GM19438 (cell line): ENCODE measurements around the gene COL4A1.

Experiments
- ATAC-seq: cut with Tn5 transposase; IDR thresholded peaks from one replicate; pipeline ENCODE4 v1.9.1; 2021; ENCODE audit warnings: low read depth; ENCODE audit not compliant: unreplicated experiment

COL4A1 gene

DNA sequence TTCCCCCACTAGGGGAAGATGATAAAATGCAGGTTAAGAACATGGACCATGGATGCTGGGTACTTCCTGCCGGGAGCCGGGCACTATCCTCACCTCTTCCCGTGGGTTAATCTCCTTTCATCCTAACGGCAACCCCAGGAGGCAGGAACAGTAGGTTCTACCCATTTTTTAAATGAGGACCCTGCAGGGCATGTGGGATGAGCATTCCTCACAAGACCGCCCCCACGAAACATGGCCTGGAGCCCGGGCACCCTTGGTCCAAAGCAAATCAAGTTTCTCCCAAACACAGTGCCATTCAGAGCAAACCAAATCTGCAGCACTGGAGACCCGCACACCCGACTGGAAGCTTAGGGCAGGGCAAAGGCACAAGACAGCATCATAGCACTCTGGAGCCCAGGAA lies 35.5 kb upstream of the COL4A1 start:
- no peak for ATAC-seq

- peak; percentile 40 for ATAC-seq
Measured at GRCh38 chr13:110341445-110342244, 34.7 kb upstream of the COL4A1 start.

DNA sequence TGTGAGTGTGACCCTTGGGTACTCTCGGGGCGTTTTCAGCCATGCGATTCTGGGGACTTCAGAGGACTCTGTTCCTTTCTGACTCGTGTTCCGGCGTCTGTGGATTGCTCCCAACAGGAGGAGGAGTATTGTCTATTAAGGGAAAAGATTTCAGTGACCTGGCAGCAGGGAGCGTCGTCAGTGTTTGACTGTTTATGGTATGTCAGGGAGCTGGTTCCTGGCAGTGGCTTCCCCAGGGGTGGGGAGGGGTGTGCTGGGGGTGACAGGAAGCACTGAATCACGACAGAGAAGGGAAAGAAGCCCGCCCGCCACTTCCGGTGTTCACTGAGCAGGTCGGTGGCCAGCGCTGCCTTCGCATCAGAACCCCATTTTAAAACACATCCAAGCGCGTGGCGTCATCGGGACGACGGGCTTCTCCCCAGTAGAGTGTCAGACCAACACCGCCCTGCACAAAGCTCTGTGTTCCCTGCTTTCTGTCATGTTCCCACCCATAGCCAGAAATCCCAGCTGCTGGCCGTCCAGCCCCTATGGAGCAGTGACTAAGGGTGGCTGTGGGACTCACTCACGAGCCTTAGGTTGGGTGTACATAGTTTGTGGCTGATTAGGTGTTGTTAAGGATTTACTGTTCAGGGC lies 34.0 kb upstream of the COL4A1 start:
- peak; percentile 77 for ATAC-seq

DNA sequence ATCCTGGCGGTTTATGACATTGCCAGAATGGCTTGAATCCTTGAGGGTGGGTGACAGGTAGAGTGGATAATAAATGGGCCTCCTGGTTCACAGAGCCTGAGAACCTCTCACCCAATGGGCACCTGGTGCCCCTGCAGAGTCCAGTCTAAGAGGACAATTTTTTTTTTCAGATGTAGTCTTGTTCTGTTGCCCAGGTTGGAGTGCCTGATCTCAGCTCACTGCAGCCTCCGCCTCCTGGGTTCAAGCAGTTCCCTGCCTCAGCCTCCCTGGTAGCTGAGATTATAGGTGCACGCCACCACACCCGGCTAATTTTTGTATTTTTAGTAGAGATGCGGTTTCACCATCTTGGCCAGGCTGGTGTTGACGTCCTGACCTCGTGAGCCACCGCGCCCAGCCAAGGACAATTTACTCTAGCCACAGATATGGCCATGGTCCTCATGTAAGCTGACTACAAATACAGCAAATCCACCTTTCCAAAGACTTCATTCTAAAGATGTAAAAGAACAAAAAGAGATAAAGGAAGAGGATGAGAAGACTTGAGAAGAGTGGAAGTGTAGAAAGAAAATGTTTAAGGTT lies 33.1 kb upstream of the COL4A1 start:
- ATAC-seq: no peak

DNA sequence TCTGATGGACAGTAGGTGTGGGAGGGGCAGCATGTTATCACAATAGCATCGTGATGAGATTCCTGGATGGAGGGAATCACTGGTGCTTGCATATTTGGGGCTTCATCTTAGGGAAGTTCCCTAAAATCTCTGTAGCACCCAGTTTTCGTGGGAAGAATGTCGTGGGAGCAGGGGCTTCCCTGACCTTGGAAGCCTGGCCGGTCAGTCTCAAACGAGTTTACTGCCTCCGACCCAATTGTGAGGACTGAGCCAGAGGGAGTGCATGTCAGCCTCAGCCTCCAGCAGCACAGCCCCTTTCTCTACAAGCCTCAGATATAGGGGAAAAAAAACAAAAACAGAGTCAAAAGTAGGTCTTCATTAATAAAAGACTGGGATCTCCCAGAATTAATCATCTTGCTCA lies 32.3 kb upstream of the COL4A1 start:
- no peak for ATAC-seq

- no peak for ATAC-seq
Measured at GRCh38 chr13:110338441-110339101, 31.6 kb upstream of the COL4A1 start.

DNA sequence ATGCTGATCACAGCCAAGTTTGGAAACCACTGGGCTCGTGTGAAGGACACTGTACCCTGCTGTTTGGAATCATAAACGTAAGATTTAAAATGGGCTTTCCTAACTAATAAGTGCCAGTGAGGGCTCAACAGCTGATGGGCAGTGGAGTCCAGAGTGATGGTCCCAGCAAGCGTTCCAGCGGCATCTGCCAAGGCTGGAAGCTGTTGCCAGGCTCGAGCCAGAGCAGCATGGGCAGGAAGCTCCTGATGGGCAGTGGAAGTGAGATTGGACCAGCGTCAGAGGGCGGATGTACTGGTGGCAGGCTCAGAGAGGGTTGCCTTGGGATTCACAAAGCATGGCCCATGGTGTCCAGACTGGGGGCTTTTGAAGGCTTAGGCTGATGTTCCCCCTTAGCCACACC lies 30.3 kb upstream of the COL4A1 start:
- ATAC-seq: no peak

DNA sequence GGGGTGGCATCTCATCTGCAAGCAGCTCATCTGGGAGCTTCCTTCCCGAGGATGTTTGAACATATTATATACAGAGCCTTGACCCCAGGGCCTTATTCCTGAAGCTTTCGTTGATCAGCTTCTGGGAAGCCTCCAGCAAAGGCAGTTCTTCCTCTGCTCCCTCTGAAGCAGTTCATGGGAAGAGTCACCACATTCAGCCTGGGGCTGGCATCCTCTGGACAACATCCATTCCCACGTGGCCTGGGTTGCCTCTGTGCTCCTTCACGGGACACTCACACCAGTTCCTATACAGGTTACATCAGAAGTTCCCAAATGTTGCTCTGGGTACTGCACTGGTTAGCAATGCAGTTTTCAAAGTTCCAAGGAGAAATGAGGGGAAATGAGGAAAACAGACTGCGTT lies 29.7 kb upstream of the COL4A1 start:
- ATAC-seq: no peak

DNA sequence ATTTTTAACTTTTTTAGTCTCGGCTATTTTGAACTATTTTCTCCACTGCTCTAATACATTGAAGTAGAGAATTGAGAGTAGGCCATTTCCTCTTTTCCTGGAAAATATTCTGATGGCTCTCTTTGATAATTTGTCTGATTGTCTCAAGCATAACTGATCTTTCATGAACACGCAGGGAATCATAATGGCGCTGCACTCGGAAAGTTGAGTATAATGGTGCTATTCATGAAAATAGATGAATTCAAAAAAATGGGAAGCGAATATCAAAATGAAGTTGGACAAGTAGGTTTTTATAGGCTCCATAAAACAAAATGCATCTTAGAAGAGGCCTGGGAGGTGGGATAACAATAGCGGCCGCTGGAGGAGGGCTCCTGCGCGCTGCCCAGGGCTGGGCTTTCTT lies 29.2 kb upstream of the COL4A1 start:
- no peak for ATAC-seq

GRCh38 chr13:110334841-110335490 lies 28.0 kb upstream of the COL4A1 start:
- ATAC-seq: no peak

DNA sequence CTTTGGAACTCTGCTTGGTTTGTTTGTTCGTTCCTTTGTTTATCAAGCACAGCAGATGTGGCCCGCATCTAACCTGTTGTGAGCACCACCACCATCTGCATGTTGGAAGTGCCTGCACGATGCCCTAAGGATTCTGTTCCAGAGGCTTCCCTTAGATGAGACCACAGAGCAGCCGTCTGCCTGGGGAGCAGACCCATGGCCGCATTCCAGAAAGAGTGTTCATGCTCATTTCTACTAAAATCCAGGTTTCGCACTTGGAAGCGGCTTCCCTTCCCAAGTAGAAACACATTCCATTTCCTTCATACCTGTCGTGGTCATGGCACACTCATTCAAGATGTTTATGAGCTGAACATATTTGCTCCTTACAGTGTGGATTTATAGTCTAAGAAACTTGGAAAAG lies 27.3 kb upstream of the COL4A1 start:
- ATAC-seq: no peak

DNA sequence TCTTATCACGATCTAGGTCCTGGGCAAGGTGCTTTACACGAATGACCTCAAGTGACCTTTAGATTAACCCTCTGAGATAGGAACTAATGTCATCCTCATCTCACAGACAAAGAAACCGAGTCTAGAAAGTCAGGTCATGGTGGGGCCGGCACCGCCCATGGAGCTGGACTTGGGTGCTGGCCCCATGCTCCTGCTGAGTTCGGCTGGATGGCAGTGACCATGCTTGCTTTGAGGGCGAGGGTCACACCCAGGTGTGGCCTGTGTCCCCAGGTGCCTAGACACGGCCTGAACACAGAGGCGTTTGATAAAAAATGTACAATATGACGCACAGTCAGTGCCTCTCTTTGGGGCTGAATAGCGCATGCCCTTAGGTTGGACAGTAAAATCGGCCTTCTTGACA lies 26.9 kb upstream of the COL4A1 start:
- no peak for ATAC-seq

DNA sequence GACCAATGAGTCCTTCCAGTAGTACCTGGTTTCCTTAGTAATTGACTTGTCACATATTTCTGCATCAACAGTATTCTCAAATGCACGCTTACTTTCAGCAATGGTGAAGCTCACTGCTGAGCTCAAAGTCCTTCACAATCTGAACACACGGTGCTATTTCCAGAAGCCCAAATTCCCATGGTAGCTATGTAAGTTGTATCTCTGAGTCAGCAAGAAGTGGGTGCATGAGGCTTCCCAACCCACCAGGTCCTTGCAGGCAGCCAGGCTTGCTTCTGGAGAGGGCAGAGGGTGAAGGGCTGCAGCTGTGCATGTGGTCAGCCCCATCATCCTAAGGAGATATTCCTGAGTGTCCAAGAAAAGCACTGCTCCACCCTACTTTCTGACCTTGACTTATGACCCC lies 25.8 kb upstream of the COL4A1 start:
- ATAC-seq: no peak

GRCh38 chr13:110331362-110331761 lies 24.4 kb upstream of the COL4A1 start:
- ATAC-seq: no peak

- ATAC-seq: no peak
Measured at GRCh38 chr13:110330491-110331011, 23.6 kb upstream of the COL4A1 start.

DNA sequence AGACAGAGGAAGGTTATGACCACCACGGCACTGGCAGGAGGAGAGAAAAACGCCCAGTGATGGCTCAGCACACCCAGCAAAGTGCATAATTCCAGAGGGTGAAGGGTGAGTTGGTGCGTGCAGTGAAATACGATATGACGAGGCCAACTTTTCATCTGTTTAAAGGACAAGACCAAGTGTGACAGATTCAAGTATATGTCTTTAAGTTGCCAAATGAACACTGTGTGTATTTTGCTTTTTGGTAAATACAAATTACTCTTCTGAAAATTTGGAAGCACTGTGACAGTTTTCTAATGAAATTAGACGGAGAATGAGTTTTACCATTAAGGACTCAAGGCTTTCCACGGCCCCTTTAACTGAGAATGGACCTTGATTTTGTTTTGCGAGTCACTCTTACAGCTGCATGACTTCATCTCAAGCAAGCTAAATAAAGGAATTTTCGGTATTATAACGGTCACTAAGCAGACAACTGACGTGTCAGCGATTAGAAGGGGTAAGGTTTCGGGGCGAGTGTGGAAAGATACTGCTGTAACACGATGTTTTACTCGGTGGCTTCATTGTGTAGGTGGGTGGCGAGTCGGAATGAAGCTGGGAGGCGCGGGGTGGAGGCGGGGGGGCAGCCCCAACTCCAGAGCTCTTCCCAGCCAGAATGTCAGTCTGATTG lies 23.0 kb upstream of the COL4A1 start:
- ATAC-seq: no peak

DNA sequence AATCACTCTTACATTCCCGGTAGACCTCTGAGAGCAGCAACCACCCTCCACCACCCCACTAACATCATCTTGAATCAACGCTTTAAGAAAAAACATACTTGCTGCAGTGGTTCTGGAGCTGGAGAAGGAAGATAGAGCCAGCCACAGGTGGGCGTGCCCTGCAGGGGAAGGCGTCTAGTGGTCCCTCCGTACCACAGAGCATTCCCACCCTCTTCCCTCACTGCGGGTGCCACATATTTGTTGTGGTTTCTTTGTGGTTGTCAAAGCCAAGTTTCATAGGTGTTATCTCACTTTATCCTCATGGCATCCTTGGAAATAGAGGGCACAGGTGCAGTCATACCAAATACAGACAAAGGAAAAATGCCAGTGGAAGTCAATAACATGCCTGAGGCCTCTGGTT lies 22.3 kb upstream of the COL4A1 start:
- ATAC-seq: no peak

GRCh38 chr13:110328573-110328972 lies 21.6 kb upstream of the COL4A1 start:
- no peak for ATAC-seq

DNA sequence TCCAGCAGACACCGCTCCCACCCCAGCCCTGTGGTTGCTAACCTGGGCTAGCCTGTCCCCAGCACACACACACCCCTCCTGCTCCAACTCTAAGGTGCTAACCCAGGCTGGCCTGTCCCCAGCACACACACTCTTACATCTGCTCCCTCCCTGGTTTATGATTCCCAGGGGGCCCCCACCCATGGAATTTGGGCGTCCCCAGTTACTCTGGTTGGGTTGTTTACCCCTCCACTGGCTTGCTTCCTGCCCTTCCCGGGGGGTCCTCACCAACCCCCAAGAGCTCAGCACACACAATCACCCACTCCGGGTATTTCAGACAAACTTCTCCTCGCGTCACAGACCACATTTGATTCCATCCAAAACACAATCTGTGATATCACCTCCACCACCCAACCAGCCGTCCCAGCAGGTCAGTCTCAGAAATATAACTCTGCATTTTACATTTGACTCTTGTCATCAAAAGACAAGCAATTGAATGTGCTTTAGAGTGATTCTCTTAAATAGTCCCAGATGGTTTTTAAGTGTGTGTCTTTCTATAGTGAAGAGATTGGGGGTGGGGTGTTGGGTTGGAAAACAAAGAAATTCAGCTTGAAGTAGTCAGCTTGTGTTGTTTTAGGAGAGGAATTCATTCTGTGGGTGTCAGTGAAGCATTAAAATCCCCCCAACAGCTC lies 20.2 kb upstream of the COL4A1 start:
- no peak for ATAC-seq
